ENCODE data around the gene ARPC1A.

- TF ChIP-seq ZNF274 (IDR thresholded peaks at IDR 0.05; ENCODE audit: low read depth, low read length) (no peak), SUZ12 (IDR thresholded peaks at IDR 0.05; ENCODE audit: extremely low read depth, insufficient read depth, insufficient read length) (no peak)
These were observed 33.9 kb downstream of the ARPC1A start for GRCh38 chr7:99359465-99360154.
